SK-N-SH (cell line): ENCODE measurements around the gene ARPC4. TPM values are rescaled to one million over a fixed set of nuclear protein-coding genes. Genes with fewer than 3 reads are reported as not detected.

Experiments used
- CTCF ChIA-PET: fragments of 300-600, 350-600 bp; formaldehyde crosslinking; extraction: SDS; loops from one replicate; lab custom pipeline; 2021; lab: Yijun Ruan, JAX
- POLR2A ChIA-PET: fragments of 350-600 bp; sonication (Branson Sonifier 250); formaldehyde crosslinking; extraction: SDS; loops from one replicate; lab custom pipeline; 2020; ENCODE audit warnings: antibody characterized with exemption, inconsistent platforms; lab: Yijun Ruan, JAX
- DNase-seq: peaks from one replicate; pipeline ENCODE4 v3.0.0; 2012
- H2AFZ ChIP-seq: fragments of 200-600 bp; sonication (generic); 2 replicates; pipeline ENCODE4 v1.8.1; 2016; ENCODE audit warnings: antibody characterized with exemption, mild to moderate bottlenecking, low read depth
- H3F3A ChIP-seq: fragments of 200-600 bp; sonication (generic); replicated peaks from 2 replicates; pipeline ENCODE3; 2016; ENCODE audit warnings: antibody characterized with exemption, mild to moderate bottlenecking; ENCODE audit not compliant: insufficient read depth
- H3K27ac ChIP-seq, 2 experiments: fragments of 200-500 bp in 1 of 2; fragments of 200-600 bp in 1 of 2; sonication (Bioruptor generic) in 1 of 2; sonication (generic), shearing (Covaris generic) in 1 of 2; 2 replicates each; pipeline versions ENCODE4 v1.5.1 to v1.6.1; 2014 to 2016; ENCODE audit warnings: low read depth in 2 of 2, inconsistent platforms in 1 of 2, low read length in 1 of 2, mild to moderate bottlenecking in 1 of 2, mixed read lengths in 1 of 2
- H3K27me3 ChIP-seq: fragments of 200-600 bp; sonication (generic), shearing (Covaris generic); 2 replicates; pipeline ENCODE4 v1.6.1; 2016; ENCODE audit warnings: mixed run types; ENCODE audit not compliant: insufficient read depth
- H3K36me3 ChIP-seq, 2 experiments: fragments of 200-500 bp in 1 of 2; fragments of 200-600 bp in 1 of 2; sonication (Bioruptor generic) in 1 of 2; sonication (generic) in 1 of 2; replicated peaks in 1 of 2; 2 replicates each; pipeline versions ENCODE3 to v1.5.1; 2014 to 2016; ENCODE audit warnings: low read length in 1 of 2, mild to moderate bottlenecking in 1 of 2; ENCODE audit not compliant: insufficient read depth in 2 of 2, control insufficient read depth in 1 of 2
- H3K4me1 ChIP-seq, 2 experiments: fragments of 200-500 bp in 1 of 2; fragments of 200-600 bp in 1 of 2; sonication (Bioruptor generic) in 1 of 2; sonication (generic), shearing (Covaris generic) in 1 of 2; 2 replicates each; pipeline versions ENCODE4 v1.5.1 to v1.6.1; 2014 to 2016; ENCODE audit warnings: low read depth in 1 of 2, low read length in 1 of 2, mixed run types in 1 of 2; ENCODE audit not compliant: insufficient read depth in 2 of 2, control insufficient read depth in 1 of 2
- H3K4me2 ChIP-seq: fragments of 200-600 bp; sonication (generic), shearing (Covaris generic); 2 replicates; pipeline ENCODE4 v1.6.1; 2017; ENCODE audit warnings: mixed run types
- H3K4me3 ChIP-seq, 2 experiments: fragments of 200-500 bp in 1 of 2; fragments of 200-600 bp in 1 of 2; sonication (Bioruptor generic) in 1 of 2; sonication (generic), shearing (Covaris generic) in 1 of 2; 2 replicates each; pipeline versions ENCODE4 v1.5.1 to v1.8.1; 2014 to 2016; ENCODE audit warnings: low read depth in 2 of 2, inconsistent platforms in 1 of 2, low read length in 1 of 2, mild to moderate bottlenecking in 1 of 2, mixed read lengths in 1 of 2, moderate library complexity in 1 of 2
- H3K79me2 ChIP-seq: fragments of 200-600 bp; sonication (generic); 2 replicates; pipeline ENCODE4 v1.8.1; 2017; ENCODE audit warnings: mild to moderate bottlenecking; ENCODE audit not compliant: insufficient read depth
- H3K9ac ChIP-seq: fragments of 200-600 bp; sonication (generic); 2 replicates; pipeline ENCODE4 v1.6.1; 2017; ENCODE audit warnings: mixed run types
- H3K9me2 ChIP-seq: fragments of 200-600 bp; sonication (generic); 2 replicates; pipeline ENCODE4 v1.6.1; 2017; ENCODE audit warnings: mixed run types
- H3K9me3 ChIP-seq: fragments of 200-600 bp; sonication (generic); 2 replicates; pipeline ENCODE4 v1.6.1; 2017; ENCODE audit warnings: mixed run types, mild to moderate bottlenecking, moderate library complexity
- H4K20me1 ChIP-seq: fragments of 200-600 bp; sonication (generic); 2 replicates; pipeline ENCODE4 v1.6.1; 2017; ENCODE audit warnings: mild to moderate bottlenecking, mixed run types; ENCODE audit not compliant: insufficient read depth
- EZH2phosphoT487 ChIP-seq: fragments of 200-600 bp; sonication (generic); IDR thresholded peaks from 2 replicates; pipeline ENCODE4 v1.6.1; 2017; ENCODE audit warnings: low read depth, mixed run types, mild to moderate bottlenecking, antibody characterized with exemption, moderate library complexity, borderline replicate concordance
- FOSL2 ChIP-seq: IDR thresholded peaks from 2 replicates; pipeline ENCODE4 v1.4.0; 2012; ENCODE audit warnings: low read depth, mild to moderate bottlenecking, moderate library complexity, borderline replicate concordance
- FOXJ3 ChIP-seq: sonication (generic); formaldehyde crosslinking; IDR thresholded peaks from 2 replicates; pipeline ENCODE4 v1.5.1; 2020; ENCODE audit warnings: mild to moderate bottlenecking, missing genetic modification reagents
- GATA2 ChIP-seq: sonication (generic); formaldehyde crosslinking; IDR thresholded peaks from 2 replicates; pipeline ENCODE4 v1.5.0; 2020; ENCODE audit warnings: mild to moderate bottlenecking, missing genetic modification reagents
- NRF1 ChIP-seq: IDR thresholded peaks from 2 replicates; pipeline ENCODE4 v1.6.1; 2012; ENCODE audit warnings: low read depth, mild to moderate bottlenecking, low read length
- RAD21 ChIP-seq: IDR thresholded peaks from 2 replicates; pipeline ENCODE4 v1.6.1; 2012; ENCODE audit warnings: mild to moderate bottlenecking, low read length
- TAF1 ChIP-seq: IDR thresholded peaks from 2 replicates; pipeline ENCODE4 v1.6.1; 2012; ENCODE audit warnings: low read depth, mild to moderate bottlenecking, low read length, moderate library complexity, borderline replicate concordance
- TEAD4 ChIP-seq: IDR thresholded peaks from 2 replicates; pipeline ENCODE4 v1.4.0; 2012; ENCODE audit warnings: mild to moderate bottlenecking, borderline replicate concordance; ENCODE audit not compliant: insufficient read depth
- YY1 ChIP-seq: IDR thresholded peaks from 2 replicates; pipeline ENCODE4 v1.4.0; 2012; ENCODE audit warnings: low read depth, mild to moderate bottlenecking
- WGBS: methylation state at CpG from one replicate; pipeline ENCODE4 v1.1.6; 2017; ENCODE audit warnings: low lambda C conversion rate; 5-methylcytosine and 5-hydroxymethylcytosine counted together
- polyA plus RNA-seq, 3 experiments: library from polyadenylated mRNA; depleted of rRNA; stranded (reverse); fragments of >200 nt; gene quantifications; 2 replicates each; pipeline ENCODE4 v1.2.3, GENCODE V29; 2012
- TF ChIP-seq, protein P1 (sequence below): fragments of 200-600 bp; sonication (generic); IDR thresholded peaks from 2 replicates; pipeline ENCODE4 v1.6.1; 2017; ENCODE audit warnings: antibody characterized with exemption, mild to moderate bottlenecking, moderate library complexity
- TF ChIP-seq, protein P2 (sequence below): IDR thresholded peaks from 2 replicates; pipeline ENCODE4 v1.4.0; 2012; ENCODE audit warnings: low read depth, borderline replicate concordance
- TF ChIP-seq, protein P3 (sequence below): IDR thresholded peaks from 2 replicates; pipeline ENCODE4 v1.4.0; 2012; ENCODE audit warnings: low read depth, borderline replicate concordance
- TF ChIP-seq, protein P4 (sequence below): IDR thresholded peaks from 2 replicates; pipeline ENCODE4; 2012

ARPC4 gene
- polyA plus RNA-seq, 1 of the 3 experiments (the other 2 are of a cell fraction): 233 TPM

DNA sequence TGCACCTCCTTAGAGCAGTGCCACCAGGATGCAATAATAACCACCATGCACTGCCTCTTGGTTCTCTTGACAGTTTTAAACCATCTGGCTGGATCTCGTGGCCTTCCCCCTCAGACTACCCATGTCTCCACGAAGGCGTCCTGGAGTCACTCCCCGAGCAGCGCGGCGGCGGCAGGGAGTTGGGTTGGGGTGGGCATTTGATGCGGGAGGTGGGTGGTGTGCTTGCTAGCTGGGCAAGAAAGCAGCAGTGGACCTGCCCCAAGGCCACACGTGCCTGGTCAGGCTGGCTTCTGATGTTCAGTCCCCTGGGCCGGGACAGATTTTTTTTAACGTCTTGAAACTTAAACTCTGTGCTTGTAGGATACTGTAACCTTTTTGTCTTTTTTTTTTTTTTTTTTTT is 13.3 kb downstream of the ARPC4 start (continued):
- TF ChIP-seq FOSL2: no peak
- TF ChIP-seq EZH2phosphoT487: no peak
- TF ChIP-seq TAF1: no peak
- no peak for TF ChIP-seq YY1
- no peak for TF ChIP-seq GATA2 (CRISPR knock-in tag)
- no peak for TF ChIP-seq FOXJ3 (CRISPR knock-in tag)

DNA sequence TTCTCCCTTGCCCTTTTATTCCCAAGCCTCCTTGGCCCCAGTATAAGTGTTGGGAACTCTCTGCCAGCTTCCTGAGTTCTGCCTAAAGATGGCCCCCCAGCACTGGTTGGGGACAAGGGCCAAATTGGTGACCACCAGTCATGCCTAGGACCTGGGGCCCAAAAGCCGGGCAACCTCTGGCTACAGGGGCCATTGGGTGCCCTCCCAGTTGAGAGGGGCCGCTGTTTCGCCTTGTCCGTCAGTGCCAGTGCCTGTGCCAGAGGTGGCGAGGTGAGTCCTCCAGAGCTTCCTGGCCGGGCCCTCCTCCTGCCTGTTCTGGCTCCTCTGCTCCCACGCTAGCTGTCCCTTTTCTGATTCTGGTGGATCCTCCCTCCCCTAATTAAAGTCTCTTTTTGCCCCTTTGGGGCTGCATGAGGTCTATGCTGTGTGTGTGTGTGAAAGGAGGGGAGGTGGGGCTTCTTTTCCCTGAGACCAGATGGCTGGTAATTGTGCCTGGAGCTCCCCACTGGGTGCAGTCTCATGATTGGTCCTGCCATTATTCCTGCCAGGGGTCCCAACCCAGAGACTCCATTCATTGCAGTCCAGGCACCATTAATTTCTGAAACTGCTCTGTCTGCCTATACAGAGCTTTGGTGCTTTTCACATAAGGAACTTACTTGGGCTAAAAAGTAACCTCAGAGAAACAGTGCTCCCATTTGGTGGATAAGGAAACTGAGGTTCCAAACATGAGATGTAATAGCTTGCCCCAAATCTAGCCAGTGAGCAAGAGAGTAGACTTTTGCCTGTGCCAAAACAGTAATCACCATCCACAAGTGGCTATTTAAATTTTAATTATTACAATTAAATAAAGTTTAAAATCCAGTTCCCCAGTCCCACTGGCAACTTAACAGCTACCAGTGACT is 14.1 kb downstream of the ARPC4 start:
- no peaks in the 10 kb centered on the region for H3K27me3 ChIP-seq
- peaks cover 42% of the 10 kb centered on the region for H3F3A ChIP-seq
- H3K4me1 ChIP-seq: peaks cover 3 to 20% of the 10 kb centered on the region in 2 experiments; a peak in 1 of 4 replicates
- H3K9me2 ChIP-seq: no peaks in the 10 kb centered on the region
- no peak for TF ChIP-seq NRF1
- TF ChIP-seq, protein P1, sequence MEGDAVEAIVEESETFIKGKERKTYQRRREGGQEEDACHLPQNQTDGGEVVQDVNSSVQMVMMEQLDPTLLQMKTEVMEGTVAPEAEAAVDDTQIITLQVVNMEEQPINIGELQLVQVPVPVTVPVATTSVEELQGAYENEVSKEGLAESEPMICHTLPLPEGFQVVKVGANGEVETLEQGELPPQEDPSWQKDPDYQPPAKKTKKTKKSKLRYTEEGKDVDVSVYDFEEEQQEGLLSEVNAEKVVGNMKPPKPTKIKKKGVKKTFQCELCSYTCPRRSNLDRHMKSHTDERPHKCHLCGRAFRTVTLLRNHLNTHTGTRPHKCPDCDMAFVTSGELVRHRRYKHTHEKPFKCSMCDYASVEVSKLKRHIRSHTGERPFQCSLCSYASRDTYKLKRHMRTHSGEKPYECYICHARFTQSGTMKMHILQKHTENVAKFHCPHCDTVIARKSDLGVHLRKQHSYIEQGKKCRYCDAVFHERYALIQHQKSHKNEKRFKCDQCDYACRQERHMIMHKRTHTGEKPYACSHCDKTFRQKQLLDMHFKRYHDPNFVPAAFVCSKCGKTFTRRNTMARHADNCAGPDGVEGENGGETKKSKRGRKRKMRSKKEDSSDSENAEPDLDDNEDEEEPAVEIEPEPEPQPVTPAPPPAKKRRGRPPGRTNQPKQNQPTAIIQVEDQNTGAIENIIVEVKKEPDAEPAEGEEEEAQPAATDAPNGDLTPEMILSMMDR: no peak
- no peak overlapping the region; a peak in 1 of 4 replicates for H3K27ac ChIP-seq
- H2AFZ ChIP-seq: no peak overlapping the region
- no peaks in the 10 kb centered on the region for H4K20me1 ChIP-seq
- H3K9me3 ChIP-seq: no peaks in the 10 kb centered on the region
- 0 out of 2 replicates have a peak, but pooled peaks cover 6% of the 10 kb centered on the region for H3K79me2 ChIP-seq
- WGBS: 94% methylated on average over 3 of the region's 7 CpGs
- H3K4me3 ChIP-seq: no peak overlapping the region
- H3K36me3 ChIP-seq: peaks cover 39 to 46% of the 10 kb centered on the region in 2 experiments
- DNase-seq: no peak
- H3K9ac ChIP-seq: no peak overlapping the region
- ChIA-PET POLR2A (interaction anchor here (0.8 kb wide), 1 partner anchor 14 kb away, joined by 3 read pairs; the partner anchor contains the start of gene ARPC4), CTCF (no interaction called here)
- H3K4me2 ChIP-seq: no peak overlapping the region

DNA sequence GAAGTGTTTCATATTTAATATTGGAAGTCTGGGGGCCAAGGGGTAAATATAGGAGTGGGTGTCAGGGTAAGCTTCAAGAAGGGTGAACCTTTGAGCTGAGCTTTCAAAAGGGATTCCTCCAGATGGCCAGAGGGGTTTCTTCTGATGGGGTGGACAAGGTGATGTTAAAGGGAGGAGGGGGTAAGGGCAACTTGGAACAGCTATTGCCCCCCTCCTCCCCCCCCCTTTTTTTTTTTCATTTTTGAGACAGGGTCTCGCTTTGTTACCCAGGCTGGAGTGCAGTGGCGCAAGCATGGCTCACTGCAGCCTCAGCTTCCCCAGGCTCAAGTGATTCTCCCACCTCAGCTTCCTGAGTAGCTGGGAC is 15.1 kb downstream of the ARPC4 start:
- WGBS: 100% methylated on average over 2 of the region's 2 CpGs
- Histone ChIP-seq H3K9me3 (no peaks in the 10 kb centered on the region), H3K4me3 (no peak overlapping the region), H3K9me2 (no peaks in the 10 kb centered on the region), H3K4me1 (peaks cover 3 to 20% of the 10 kb centered on the region in 2 experiments; a peak in 1 of 4 replicates), H3K4me2 (no peak overlapping the region), H3K27me3 (no peaks in the 10 kb centered on the region), H3K79me2 (0 out of 2 replicates have a peak, but pooled peaks cover 6% of the 10 kb centered on the region), H2AFZ (no peak overlapping the region), H3F3A (peaks cover 42% of the 10 kb centered on the region), H3K27ac (peak overlapping the region in 1 of 2 experiments; percentile 76; a peak in 2 of 4 replicates), H3K9ac (no peak overlapping the region), H3K36me3 (peaks cover 38 to 48% of the 10 kb centered on the region in 2 experiments), H4K20me1 (no peaks in the 10 kb centered on the region)
- ChIA-PET POLR2A (interaction anchor here (1.0 kb wide), 1 partner anchor 16 kb away, joined by 3 read pairs; the partner anchor contains the start of gene TADA3), CTCF (interaction anchor here (0.9 to 1.7 kb wide), 4 partner anchors 13 to 42 kb away, joined by 3 to 4 read pairs (median 3); partner anchors contain the start of gene ARPC4)
- no peak for DNase-seq
- TF ChIP-seq FOSL2: no peak
- TF ChIP-seq, protein P2, sequence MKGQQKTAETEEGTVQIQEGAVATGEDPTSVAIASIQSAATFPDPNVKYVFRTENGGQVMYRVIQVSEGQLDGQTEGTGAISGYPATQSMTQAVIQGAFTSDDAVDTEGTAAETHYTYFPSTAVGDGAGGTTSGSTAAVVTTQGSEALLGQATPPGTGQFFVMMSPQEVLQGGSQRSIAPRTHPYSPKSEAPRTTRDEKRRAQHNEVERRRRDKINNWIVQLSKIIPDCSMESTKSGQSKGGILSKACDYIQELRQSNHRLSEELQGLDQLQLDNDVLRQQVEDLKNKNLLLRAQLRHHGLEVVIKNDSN: no peak
- TF ChIP-seq RAD21: no peak
- TF ChIP-seq NRF1: no peak
- TF ChIP-seq, protein P3, sequence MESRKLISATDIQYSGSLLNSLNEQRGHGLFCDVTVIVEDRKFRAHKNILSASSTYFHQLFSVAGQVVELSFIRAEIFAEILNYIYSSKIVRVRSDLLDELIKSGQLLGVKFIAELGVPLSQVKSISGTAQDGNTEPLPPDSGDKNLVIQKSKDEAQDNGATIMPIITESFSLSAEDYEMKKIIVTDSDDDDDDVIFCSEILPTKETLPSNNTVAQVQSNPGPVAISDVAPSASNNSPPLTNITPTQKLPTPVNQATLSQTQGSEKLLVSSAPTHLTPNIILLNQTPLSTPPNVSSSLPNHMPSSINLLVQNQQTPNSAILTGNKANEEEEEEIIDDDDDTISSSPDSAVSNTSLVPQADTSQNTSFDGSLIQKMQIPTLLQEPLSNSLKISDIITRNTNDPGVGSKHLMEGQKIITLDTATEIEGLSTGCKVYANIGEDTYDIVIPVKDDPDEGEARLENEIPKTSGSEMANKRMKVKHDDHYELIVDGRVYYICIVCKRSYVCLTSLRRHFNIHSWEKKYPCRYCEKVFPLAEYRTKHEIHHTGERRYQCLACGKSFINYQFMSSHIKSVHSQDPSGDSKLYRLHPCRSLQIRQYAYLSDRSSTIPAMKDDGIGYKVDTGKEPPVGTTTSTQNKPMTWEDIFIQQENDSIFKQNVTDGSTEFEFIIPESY: no peak
- TF ChIP-seq TEAD4: no peak
- TF ChIP-seq, protein P4, sequence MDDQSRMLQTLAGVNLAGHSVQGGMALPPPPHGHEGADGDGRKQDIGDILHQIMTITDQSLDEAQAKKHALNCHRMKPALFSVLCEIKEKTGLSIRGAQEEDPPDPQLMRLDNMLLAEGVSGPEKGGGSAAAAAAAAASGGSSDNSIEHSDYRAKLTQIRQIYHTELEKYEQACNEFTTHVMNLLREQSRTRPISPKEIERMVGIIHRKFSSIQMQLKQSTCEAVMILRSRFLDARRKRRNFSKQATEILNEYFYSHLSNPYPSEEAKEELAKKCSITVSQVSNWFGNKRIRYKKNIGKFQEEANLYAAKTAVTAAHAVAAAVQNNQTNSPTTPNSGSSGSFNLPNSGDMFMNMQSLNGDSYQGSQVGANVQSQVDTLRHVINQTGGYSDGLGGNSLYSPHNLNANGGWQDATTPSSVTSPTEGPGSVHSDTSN: no peak
